Spleen (tissue), 11 donors: Measurements from ENCODE around the gene U2AF1L4. TPM values are rescaled to one million over a fixed set of nuclear protein-coding genes. Genes with fewer than 3 reads are reported as not detected.
"Not testable (repeated sequence)": the region's sequence is repeated elsewhere in the genome, so short reads cannot be mapped to it uniquely, and the experiment has no call there.

Experiments
- DNase-seq: peaks from one replicate; pipeline ENCODE4 v3.0.0-alpha.2; 2020
- H3K27ac ChIP-seq, 8 donors: fragments of 200-600 bp; sonication (generic) in 7 of 8; 1 replicate in 4 of 8; 2 replicates in 4 of 8; pipeline versions ENCODE4 v1.5.0 to v1.8.0; 2016 to 2021; ENCODE audit warnings: inconsistent platforms in 4 of 8, mild to moderate bottlenecking in 4 of 8, moderate library complexity in 1 of 8
- H3K27me3 ChIP-seq, 7 donors: fragments of 200-600 bp; sonication (generic) in 6 of 7; replicated peaks in 1 of 7; 1 replicate in 4 of 7; 2 replicates in 3 of 7; pipeline versions ENCODE4 v1.5.0 to v1.8.0; 2016 to 2021; ENCODE audit warnings: inconsistent platforms in 3 of 7, mild to moderate bottlenecking in 1 of 7
- H3K36me3 ChIP-seq, 6 donors: fragments of 200-600 bp; sonication (generic) in 5 of 6; 1 replicate in 4 of 6; 2 replicates in 2 of 6; pipeline versions ENCODE4 v1.5.0 to v1.8.0; 2016 to 2021; ENCODE audit warnings: inconsistent platforms in 2 of 6
- H3K4me1 ChIP-seq, 6 donors: fragments of 200-600 bp; sonication (generic) in 5 of 6; 1 replicate in 3 of 6; 2 replicates in 3 of 6; pipeline versions ENCODE4 v1.5.0 to v1.8.0; 2016 to 2021; ENCODE audit warnings: inconsistent platforms in 3 of 6
- H3K4me3 ChIP-seq, 8 donors: fragments of 200-600 bp; sonication (generic) in 7 of 8; 1 replicate in 4 of 8; 2 replicates in 4 of 8; pipeline versions ENCODE4 v1.5.0 to v1.8.0; 2016 to 2021; ENCODE audit warnings: inconsistent platforms in 4 of 8, mild to moderate bottlenecking in 4 of 8, moderate library complexity in 2 of 8
- H3K9me3 ChIP-seq, 8 donors: fragments of 200-600 bp; sonication (generic) in 7 of 8; 1 replicate in 4 of 8; 2 replicates in 4 of 8; pipeline versions ENCODE4 v1.5.0 to v1.8.0; 2016 to 2021; ENCODE audit warnings: inconsistent platforms in 4 of 8
- POLR2A ChIP-seq, 3 donors: fragments of 450-650 bp; IDR thresholded peaks; one replicate each; pipeline ENCODE4 v1.5.1; 2017; ENCODE audit warnings: antibody characterized with exemption in 3 of 3, mild to moderate bottlenecking in 1 of 3
- POLR2AphosphoS5 ChIP-seq, 3 donors: sonication (generic); formaldehyde crosslinking; IDR thresholded peaks; one replicate each; pipeline ENCODE4 v1.5.1; 2017; ENCODE audit warnings: antibody characterized with exemption in 3 of 3
- WGBS, 5 donors: extraction: QIAGEN DNeasy Blood & Tissue Kit in 3 of 5; methylation state at CpG; one replicate each; pipeline versions ENCODE4 v1.1.5 to v1.1.7; 2013 to 2018; 5-methylcytosine and 5-hydroxymethylcytosine counted together
- intact Hi-C: fragments of 100-400 bp; cut with DNase I; formaldehyde crosslinking; loops from one replicate; pipeline ENCODE4 v1.15.0; 2023; ENCODE audit warnings: low total_unique reads
- polyA plus RNA-seq, 3 donors: library from polyadenylated mRNA; stranded (reverse); fragments of 200-250 nt; gene quantifications; one replicate each; pipeline ENCODE4 v1.2.1, GENCODE V29; 2013
- total RNA-seq, 7 donors: library from RNA; depleted of rRNA in 3 of 7; stranded (reverse); fragments of >200 nt in 3 of 7; fragmentation: NEBNext Ultra II Directional in 4 of 7; extraction: Animal tissue kit (Norgen Biotek cat#: 25700) in 4 of 7; gene quantifications; one replicate each; pipeline versions ENCODE4 v1.1.0 to v1.2.1, GENCODE V29; 2016 to 2021
- TF ChIP-seq, protein P1 (sequence below), 11 experiments: fragments of 200-600 bp in 7 of 11; fragments of 450-650 bp in 4 of 11; sonication (generic) in 4 of 11; IDR thresholded peaks in 8 of 11; conservative IDR thresholded peaks in 3 of 11; 1 replicate in 7 of 11; 2 replicates in 4 of 11; pipeline versions ENCODE4 v1.4.0 to v1.8.0; 2016 to 2021; ENCODE audit warnings: antibody characterized with exemption in 11 of 11, inconsistent platforms in 4 of 11, mild to moderate bottlenecking in 1 of 11
- donor health status: healthy with polysubstance abuse.
- donor health status: DM: no; HTN: no; CAD: no; lungs with moderate emphysema.
- donor health status: DM: no; HTN: no; CAD: no.
- donor health status: Bipolar disorder and iron deficiency.
- donor health status: healthy.
- donor health status: DM: no; HTN: no; CAD: no.
- donor health status: DM: yes; HTN: yes; CAD: no.

U2AF1L4 gene
- total and polyA plus RNA-seq, 10 donors, result 27.2 to 96.5 (median 29.9) TPM

- intact Hi-C loops, result no loop called here
- TF ChIP-seq, protein P1, sequence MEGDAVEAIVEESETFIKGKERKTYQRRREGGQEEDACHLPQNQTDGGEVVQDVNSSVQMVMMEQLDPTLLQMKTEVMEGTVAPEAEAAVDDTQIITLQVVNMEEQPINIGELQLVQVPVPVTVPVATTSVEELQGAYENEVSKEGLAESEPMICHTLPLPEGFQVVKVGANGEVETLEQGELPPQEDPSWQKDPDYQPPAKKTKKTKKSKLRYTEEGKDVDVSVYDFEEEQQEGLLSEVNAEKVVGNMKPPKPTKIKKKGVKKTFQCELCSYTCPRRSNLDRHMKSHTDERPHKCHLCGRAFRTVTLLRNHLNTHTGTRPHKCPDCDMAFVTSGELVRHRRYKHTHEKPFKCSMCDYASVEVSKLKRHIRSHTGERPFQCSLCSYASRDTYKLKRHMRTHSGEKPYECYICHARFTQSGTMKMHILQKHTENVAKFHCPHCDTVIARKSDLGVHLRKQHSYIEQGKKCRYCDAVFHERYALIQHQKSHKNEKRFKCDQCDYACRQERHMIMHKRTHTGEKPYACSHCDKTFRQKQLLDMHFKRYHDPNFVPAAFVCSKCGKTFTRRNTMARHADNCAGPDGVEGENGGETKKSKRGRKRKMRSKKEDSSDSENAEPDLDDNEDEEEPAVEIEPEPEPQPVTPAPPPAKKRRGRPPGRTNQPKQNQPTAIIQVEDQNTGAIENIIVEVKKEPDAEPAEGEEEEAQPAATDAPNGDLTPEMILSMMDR (IDR thresholded peaks at IDR 0.05 in 8 of 11, conservative IDR thresholded peaks at IDR 0.05 in 3 of 11), result no peak
- peak in 1 of 3 donors; percentile 51 for TF ChIP-seq POLR2AphosphoS5 (IDR thresholded peaks at IDR 0.05)
- Histone ChIP-seq H3K4me1 (peaks cover 2 to 37% (median 9%) of the 10 kb centered on the region in 6 donors), H3K27ac (no peak overlapping the region), H3K4me3 (no peak overlapping the region), H3K27me3 (no peaks in the 10 kb centered on the region), H3K36me3 (peaks cover 0 to 100% (median 96%) of the 10 kb centered on the region in 6 donors), H3K9me3 (no peaks in the 10 kb centered on the region)
- no peak for DNase-seq
- WGBS, 5 donors, result 95 to 99% (median 97%) methylated on average over 11 to 12 of the region's 12 CpGs
Measured at GRCh38 chr19:35724560-35724959, 20.7 kb downstream of the U2AF1L4 start.

GRCh38 chr19:35724132-35724531 lies 21.1 kb downstream of the U2AF1L4 start:
- intact Hi-C loops, H3K27me3 ChIP-seq, H3K9me3 ChIP-seq, DNase-seq, H3K27ac ChIP-seq, H3K4me3 ChIP-seq: not testable (repeated sequence)
- H3K36me3 ChIP-seq, result peaks cover 0 to 98% (median 91%) of the 10 kb centered on the region in 6 donors
- H3K4me1 ChIP-seq, result peaks cover 6 to 41% (median 14%) of the 10 kb centered on the region in 6 donors
- WGBS, 5 donors, result 95 to 100% (median 96%) methylated on average over 7 of the region's 7 CpGs

DNA sequence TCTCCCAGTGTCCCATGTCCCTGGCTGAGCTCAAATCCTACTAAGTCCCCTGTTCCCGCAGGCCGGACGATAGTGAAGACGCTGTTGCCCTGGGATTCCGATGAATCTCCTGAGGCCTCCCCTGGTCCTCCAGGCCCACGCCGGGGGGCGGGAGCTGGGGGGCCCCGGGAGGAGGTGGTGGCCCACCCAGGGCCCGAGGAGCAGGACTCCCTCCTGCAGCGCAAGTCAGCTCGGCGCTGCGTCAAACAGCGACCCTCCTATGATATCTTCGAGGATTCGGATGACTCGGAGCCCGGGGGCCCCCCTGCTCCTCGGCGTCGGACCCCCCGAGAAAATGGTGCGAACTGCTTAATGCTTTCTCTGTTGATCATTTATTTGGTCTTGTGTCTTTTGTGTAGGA lies 21.5 kb downstream of the U2AF1L4 start:
- H3K36me3 ChIP-seq, result peaks cover 0 to 94% (median 87%) of the 10 kb centered on the region in 6 donors
- 94 to 97% (median 96%) methylated on average over 22 to 24 of the region's 24 CpGs for WGBS, 5 donors

DNA sequence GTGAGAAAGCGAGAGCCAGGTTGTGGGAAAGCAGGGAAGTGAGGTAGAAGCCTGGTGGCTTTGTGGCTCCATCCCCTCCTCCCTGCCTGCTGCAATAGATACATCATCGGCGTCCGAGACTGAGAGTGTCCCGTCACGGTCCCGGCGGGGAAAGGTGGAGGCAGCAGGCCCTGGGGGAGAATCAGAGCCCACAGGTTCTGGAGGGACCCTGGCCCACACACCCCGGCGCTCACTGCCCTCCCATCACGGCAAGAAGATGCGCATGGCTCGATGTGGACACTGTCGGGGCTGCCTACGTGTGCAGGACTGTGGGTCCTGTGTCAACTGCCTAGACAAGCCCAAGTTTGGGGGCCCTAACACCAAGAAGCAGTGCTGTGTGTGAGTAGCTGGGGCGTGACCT lies 22.3 kb downstream of the U2AF1L4 start:
- no peak overlapping the region for H3K27ac ChIP-seq
- 93 to 99% (median 96%) methylated on average over 14 to 16 of the region's 16 CpGs for WGBS, 5 donors
- no peak for TF ChIP-seq POLR2A (IDR thresholded peaks at IDR 0.05)
- peak in 1 of 3 donors; percentile 54 for TF ChIP-seq POLR2AphosphoS5 (IDR thresholded peaks at IDR 0.05)
- H3K4me3 ChIP-seq, result no peak overlapping the region
- peaks cover 11 to 50% (median 22%) of the 10 kb centered on the region in 6 donors for H3K4me1 ChIP-seq
- DNase-seq, result no peak
- no peaks in the 10 kb centered on the region for H3K27me3 ChIP-seq
- intact Hi-C loops, result no loop called here
- H3K9me3 ChIP-seq, result no peaks in the 10 kb centered on the region
- H3K36me3 ChIP-seq, result peaks cover 0 to 86% (median 79%) of the 10 kb centered on the region in 6 donors

More for the DNA sequence above, 21.5 kb downstream of the U2AF1L4 start:
- Histone ChIP-seq H3K9me3 (no peaks in the 10 kb centered on the region), H3K4me1 (peaks cover 11 to 46% (median 18%) of the 10 kb centered on the region in 6 donors), H3K4me3 (no peak overlapping the region), H3K27ac (no peak overlapping the region), H3K27me3 (no peaks in the 10 kb centered on the region)
- no peak for DNase-seq
- intact Hi-C loops, result no loop called here
- no peak for TF ChIP-seq POLR2A (IDR thresholded peaks at IDR 0.05)
- no peak for TF ChIP-seq POLR2AphosphoS5 (IDR thresholded peaks at IDR 0.05)
- TF ChIP-seq, protein P1 (IDR thresholded peaks at IDR 0.05 in 8 of 11, conservative IDR thresholded peaks at IDR 0.05 in 3 of 11), result no peak

- no peaks in the 10 kb centered on the region for H3K9me3 ChIP-seq
- peaks cover 0 to 82% (median 75%) of the 10 kb centered on the region in 6 donors for H3K36me3 ChIP-seq
- 91 to 97% (median 95%) methylated on average over 11 to 14 of the region's 14 CpGs for WGBS, 5 donors
- no peak for DNase-seq
- no peaks in the 10 kb centered on the region for H3K27me3 ChIP-seq
- no peak overlapping the region for H3K4me3 ChIP-seq
- intact Hi-C loops, result no loop called here
- H3K27ac ChIP-seq, result no peak overlapping the region
- H3K4me1 ChIP-seq, result peaks cover 11 to 50% (median 22%) of the 10 kb centered on the region in 6 donors
- TF ChIP-seq, protein P1 (IDR thresholded peaks at IDR 0.05 in 8 of 11, conservative IDR thresholded peaks at IDR 0.05 in 3 of 11), result no peak
- peak in 1 of 3 donors; percentile 25 for TF ChIP-seq POLR2AphosphoS5 (IDR thresholded peaks at IDR 0.05)
Measured at GRCh38 chr19:35722461-35722860, 22.8 kb downstream of the U2AF1L4 start.
